HL-60/S4 treated with phorbol 12-myristate 13-acetate at 8.2 ng/mL for 4 days and 3 days (cell line): ENCODE results near the gene CNTNAP2.

Experiments used
- in situ Hi-C: fragments of 300-500 bp; cut with MboI; formaldehyde crosslinking; loops from 2 replicates; pipeline ENCODE4 v1.15.0; 2022; ENCODE audit warnings: low sequenced_read_pairs

CNTNAP2 gene

DNA sequence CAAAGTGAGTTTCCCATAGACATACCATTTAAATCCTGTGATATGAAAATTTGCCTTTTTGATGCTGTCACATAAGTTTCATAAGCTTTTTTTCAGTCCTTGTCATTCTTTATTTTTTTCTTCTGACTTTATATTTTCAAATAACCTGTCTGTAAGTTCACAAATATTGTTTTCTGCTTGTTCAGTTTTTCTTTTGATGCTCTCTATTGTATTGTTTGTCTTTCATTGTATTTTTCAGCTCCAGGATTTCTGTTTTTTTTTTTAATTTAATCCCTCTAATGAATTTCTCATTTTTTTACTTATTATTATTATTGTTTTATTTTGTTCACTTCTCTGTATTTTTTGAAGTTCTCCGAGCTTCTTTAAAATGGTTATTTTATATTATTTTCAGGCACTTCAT lies 623.4 kb downstream of the CNTNAP2 start:
- in situ Hi-C loops: no loop called here

DNA sequence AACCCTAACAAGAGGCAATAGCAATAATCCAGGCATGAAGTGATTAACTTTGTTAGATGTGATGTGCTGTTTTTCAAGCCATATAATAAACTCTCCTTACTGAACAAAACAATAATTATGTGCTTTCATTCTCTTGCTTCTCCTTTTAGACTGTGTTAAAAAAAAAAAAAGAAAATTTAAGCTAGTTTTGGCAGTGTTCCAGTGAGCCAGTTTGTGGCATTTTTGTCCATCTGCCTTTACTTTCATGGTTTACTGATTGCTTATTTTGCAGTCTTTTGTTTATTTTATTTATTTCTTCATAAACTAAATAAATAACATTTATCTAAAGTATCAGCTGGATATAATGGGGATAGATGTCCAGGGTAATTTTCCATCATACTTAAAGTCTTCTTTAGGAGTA lies 625.3 kb downstream of the CNTNAP2 start:
- in situ Hi-C loops: no loop called here

DNA sequence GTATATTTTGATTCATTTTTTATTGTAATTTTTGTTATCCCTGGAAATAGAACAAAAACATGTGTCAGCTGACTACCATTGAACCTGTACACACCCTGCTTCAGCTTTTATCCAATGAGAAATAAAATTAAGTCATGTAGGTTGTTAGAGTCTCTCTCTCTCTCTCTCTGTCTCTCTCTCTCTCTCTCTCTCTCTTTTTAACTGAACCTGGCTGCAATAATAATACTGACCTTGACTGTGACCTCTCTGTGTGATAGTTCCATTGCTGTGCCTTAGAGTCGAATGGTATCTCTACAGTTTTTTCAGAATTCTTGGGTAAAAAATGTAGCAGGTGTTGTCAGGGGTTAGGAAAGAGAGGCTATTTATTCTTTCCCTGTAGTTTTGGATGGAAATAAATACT lies 637.8 kb downstream of the CNTNAP2 start:
- in situ Hi-C loops: no loop called here

DNA sequence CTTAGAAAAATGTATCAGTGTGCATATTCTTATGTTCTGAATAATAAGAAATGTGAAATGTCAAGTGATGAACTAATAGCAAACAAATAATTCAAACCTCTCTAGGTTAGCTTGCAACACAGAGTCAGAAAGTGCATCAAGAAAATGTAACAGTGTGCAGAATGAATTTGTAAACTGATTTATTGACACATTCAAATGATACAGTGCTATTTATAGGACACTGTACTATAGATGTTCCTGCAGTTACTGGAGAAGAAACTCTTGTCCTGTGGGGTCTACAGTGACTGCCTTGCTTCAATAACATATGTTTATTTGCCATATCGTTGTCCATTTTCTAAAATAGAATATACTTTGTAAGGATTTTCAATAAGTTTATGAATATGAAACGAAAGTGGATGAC lies 639.0 kb downstream of the CNTNAP2 start:
- in situ Hi-C loops: no loop called here

DNA sequence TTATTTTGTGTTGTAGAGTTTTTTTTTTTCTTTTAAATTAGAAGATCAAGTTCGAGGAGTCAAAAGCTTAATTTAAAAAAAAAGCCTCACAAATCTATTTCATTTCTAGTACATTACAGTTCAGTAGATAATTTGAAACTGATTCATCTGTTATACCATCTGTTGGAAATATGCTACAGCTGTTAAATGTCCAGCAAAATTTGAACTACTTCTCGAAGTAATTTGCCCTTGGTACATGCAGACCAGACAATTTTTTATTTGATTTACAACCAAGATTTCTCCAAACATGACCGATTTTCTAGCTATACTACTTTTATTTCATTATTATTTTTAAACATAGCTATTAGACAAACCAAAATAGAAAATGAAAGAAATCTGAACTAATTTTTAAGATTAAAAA lies 647.9 kb downstream of the CNTNAP2 start:
- in situ Hi-C loops: no loop called here

DNA sequence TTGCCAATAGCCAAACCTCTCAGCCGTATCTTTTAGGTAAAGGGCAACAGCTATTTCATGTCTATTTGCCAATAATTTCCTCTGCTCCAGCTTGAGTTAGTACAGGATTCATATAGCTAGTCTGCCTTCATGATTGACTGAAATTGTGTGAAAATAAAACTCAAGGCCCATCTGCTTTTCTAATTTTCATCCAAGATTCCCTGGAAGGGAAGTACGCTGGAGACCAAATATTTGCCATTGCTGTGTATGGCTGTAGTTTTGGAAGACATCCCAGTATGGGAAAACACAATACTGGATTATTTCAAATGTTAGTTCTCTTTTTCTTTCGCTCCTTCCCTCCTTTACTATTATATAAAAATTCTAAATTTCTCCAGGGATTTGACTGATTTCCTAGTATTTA lies 652.4 kb downstream of the CNTNAP2 start:
- in situ Hi-C loops: no loop called here

DNA sequence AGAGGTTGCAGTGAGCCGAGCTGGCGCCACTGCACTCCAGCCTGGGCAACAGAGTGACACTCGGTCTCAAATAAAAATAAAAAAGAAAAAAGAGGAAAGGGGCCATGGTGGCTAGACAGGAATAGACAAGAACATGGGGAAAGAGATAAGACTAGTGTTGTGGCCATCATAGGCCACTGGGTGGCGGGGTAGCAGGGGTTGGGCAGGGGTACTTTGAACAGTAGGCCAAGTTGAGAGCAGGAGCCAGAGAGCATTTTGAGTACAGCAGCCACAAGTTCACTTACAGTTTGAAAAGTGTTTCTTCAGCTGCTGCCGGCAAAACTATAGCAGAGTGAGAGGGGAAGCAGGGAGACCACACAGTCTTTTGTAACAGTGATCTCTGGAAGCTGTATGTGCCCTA lies 656.0 kb downstream of the CNTNAP2 start:
- in situ Hi-C loops: no loop called here

DNA sequence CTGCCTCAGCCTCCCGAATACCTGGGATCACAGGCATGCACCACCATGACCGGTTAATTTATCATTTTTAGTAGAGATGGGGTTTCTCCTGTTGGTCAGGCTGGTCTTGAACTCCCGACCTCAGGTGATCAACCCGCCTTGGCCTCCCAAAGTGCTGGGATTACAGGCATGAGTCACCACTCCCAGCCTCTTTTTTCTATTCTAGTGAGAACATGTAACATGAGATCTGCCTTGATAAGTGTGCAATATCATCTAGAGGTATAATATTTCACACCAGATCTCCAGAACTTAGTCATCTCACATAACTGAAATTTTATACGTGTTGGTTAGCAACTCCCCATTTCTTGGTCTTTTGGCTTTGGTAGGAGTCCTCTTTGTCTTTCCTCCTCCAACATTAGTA lies 656.9 kb downstream of the CNTNAP2 start:
- in situ Hi-C loops: no loop called here

DNA sequence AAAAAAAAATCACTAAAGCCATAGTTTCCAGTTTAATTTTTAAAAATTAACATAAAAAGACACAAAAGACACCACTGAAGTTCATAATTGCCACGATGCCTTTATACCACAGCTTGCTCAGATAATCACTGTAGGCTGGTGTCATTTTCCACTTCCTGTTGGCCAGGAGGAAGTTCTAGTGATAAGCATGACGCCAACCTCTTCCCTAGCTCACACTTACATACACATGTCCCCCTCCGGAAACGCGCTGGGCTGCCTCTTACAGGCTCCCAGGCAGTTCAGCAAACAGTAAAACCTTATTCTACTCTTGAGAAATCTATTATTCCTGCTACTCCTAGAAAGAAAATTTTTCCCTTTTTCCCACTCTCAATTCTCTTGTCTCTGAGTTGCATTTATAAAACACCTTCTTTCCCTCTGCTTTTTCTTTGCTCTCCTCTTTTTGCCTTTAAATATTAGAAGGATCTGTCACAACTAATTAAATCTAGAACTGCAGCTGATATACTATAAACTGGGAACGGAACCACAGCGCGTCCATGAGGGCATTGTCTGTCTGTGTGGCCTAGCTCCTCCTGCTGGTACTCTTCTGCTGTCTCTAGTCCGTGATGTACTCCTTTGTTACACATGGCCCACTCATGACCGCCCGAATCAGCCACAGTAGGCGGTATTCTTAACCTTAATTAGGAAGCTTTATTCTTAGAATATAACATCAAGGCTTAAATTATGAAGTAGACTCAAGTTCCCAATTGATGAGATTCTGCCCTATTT lies 664.9 kb downstream of the CNTNAP2 start:
- in situ Hi-C loops: no loop called here

DNA sequence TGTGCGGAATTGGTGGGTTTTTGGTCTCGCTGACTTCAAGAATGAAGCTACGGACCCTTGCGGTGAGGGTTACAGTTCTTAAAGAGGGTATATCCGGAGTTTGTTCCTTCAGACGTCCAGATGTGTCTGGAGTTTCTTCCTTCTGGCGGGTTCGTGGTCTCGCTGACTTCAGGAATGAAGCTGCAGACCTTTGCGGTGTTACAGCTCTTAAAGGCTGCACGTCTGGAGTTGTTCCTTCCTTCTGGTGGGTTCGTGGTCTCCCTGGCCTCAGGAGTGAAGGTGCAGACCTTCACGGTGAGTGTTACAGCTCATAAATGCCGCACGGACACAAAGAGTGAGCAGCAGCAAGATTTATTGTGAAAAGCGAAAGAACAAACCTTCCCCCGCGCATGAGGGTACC lies 670.7 kb downstream of the CNTNAP2 start:
- in situ Hi-C loops: no loop called here

DNA sequence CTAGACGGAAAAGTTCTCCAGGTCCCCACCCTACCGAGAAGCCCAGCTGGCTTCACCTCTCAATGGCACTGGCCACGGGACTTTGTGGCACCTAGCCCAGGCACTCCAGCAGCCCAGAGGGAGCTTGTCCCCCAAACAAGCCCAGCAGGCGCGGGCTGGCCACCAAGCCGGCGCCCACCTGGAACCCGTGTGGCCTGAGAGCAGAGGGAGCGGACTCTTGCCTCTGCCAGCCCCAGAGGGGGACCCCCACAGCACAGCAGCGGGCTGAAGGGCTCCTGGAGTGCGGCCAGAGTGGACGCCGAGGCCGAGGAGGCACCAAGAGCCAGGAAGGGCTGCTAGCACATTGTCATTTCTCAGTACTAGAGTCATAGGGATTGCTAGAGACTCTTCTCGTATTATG lies 671.4 kb downstream of the CNTNAP2 start:
- in situ Hi-C loops: no loop called here

DNA sequence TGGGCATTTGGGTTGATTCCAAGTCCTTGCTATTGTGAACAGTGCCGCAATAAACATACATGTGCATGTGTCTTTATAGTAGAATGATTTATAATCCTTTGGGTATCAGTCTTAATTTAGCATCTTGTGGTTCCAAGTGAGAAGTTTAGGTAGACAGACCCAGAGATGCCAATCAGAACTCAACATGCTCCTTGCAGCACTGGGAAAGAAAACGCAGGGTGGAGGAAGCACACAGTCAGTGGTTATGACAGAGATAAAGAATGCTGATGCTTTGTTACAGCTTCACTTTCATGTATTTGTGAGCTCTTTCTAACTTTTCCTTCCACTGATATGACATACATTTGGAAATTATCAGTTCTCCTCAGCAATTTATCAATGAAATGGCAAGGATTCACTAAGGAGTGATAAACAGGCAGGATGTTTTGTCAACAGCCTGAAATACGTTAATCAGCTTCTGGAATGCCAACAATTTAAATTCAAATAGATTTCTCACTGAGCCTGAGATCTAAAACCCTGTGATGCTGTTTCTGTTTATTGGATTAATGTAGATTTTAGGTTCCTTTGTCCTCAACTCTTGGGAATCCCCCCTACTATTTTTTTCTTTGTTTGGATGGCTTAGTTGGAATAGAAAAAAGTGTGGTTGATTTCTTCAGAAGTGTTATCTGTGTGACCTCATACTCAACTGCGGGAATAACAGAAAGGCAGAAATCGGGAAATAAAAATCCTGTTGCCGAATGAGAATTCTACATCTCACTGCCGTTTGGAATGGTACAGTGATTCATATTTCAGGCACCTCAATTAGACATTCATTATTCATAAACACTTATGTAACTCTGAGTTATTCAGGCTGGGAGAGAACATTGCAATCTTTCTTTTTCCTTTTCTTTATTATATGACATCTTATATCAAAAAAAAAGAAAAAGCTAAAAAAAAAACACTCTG lies 675.0 kb downstream of the CNTNAP2 start:
- in situ Hi-C loops: no loop called here

DNA sequence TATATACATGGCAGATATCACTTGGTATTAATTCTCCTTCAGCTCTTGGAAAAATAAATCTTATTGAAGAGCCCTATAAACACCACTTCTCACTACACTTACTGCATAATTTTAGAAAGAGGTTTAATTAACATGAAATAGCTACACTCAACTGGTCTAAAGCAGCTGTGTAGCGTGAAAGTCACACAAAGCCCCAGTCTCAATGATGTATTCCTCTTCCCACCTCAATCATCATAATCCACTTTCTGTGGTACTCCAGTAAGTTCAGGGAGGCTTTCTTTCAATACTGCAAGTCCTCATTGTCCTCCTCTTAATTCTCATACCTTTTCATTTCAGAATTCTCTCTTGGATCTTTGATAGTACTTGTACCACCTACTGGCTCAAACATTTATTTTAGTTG lies 688.0 kb downstream of the CNTNAP2 start:
- in situ Hi-C loops: no loop called here

DNA sequence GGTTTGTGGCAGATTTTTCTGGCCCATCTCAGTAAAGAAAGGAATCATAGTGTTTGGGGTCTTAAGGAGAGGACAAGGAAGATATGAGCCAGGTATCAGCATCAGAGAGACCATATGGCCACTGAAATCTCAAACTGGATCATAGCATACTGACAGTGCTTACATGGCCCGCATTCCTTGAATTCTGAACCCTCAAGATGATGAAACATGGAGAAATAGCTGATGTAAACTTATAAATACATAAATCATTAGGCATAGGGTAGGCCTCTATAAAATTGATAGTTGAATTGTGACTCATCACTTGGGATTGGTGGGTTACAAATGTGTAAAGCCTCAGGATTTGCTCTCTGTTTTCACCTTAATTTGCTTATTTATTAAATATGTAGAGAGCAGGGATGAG lies 688.5 kb downstream of the CNTNAP2 start:
- in situ Hi-C loops: no loop called here

DNA sequence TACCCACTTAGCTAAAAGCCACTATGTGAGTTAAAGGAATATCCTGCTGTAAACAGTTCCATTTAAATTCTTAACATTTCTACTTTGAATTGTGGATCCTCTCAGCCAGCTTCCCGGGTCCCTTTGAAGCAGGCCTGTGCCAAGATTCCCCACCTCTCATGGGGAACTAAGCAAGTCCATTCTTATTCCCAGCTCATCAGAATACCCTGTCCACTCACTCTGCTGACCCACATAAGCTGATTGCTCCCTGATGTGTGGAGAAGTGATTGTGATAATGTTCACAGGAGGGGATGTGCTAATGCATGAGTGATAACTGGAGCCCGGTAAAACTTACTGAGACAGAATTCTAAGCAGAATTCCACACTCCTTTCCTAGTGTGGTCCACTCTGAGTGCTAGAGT lies 709.7 kb downstream of the CNTNAP2 start:
- in situ Hi-C loops: no loop called here

DNA sequence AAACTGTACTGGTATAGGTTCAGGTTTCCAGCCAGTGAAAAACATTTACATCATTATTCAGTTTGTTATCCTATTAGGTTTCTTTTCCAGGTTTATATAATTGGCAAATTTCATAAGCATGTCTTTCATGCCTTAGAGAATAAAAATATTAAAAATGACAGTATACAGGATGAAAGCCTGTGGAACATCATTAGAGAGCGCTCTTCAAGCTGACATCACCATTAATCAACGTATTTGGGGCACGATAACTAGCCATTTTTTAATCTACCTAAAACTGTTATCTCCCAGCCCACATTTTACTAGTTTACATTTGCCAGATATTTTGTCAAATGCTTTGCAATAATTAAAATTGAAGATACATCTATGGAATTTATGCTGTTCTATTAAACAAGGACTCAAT lies 714.1 kb downstream of the CNTNAP2 start:
- in situ Hi-C loops: no loop called here

DNA sequence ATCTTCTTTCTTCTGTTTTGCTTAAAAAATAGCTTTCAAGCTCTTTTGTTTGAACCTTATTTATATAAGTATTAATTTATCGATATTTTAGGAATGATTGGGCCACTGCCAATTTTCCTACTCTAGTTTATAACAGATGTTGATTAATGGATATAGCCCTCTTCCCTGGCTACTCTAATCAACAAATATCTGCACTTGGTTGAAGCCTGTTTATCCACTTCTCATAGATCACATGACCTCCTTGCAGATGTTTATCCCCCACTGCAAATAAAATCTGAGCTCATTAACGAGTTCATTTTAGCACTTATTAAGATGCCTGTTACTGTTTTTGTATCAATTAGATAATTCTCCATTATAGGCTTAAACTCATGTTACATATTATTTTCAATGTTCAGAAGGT lies 715.3 kb downstream of the CNTNAP2 start:
- in situ Hi-C loops: no loop called here

DNA sequence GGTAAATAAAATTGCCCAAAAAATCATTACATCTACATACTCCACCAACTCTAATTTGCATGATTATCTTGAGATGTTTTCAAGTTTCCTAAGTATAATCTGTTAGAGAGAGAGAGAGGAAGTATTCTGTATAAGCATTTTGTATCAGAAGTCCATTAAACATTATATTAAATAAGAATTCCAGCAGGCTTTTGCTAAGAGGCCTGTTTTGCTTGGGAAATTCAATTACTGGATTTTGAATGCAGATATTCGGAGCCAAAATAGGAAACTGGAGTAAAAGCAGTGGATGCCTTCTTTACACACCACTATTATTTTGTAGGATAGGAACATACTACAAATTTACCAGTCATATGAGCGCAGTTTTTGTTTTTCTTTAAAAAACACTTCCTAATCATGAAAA lies 727.8 kb downstream of the CNTNAP2 start:
- in situ Hi-C loops: no loop called here

DNA sequence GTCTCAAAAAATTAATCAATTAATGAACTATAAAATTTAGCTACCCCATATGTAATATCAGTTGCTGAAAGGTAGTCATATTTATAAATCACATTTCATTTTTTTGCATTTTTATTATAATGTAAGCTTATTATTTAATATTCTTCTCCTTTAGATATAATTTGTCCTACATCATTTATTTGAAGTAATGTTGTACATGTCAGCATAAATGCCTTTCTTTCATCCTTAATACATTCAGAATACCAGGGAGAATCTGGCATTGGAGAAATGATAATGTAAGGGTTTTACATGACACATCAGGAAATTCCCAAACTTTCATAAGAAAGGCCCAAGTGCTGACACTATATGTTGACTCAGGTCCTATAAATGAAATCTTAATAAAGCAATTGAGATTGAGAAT lies 742.1 kb downstream of the CNTNAP2 start:
- in situ Hi-C loops: no loop called here

DNA sequence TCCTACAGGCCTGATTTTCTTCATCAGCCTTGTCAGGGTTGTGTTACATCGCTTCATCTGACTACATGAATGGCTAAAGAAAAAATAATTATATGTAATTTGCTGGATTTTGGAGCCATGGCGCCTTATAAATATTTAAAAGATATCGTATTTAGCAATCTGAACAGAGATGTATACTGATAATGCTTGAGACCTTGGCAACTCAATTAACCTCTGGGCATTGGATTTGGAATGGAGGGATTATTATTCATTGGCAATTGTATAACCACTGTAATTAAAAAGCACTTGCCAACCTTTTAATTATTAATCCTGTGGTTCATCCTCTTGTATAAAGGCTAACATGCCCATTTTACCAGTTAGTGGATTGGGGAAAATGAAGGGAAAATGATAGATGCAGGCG lies 745.1 kb downstream of the CNTNAP2 start:
- in situ Hi-C loops: no loop called here

DNA sequence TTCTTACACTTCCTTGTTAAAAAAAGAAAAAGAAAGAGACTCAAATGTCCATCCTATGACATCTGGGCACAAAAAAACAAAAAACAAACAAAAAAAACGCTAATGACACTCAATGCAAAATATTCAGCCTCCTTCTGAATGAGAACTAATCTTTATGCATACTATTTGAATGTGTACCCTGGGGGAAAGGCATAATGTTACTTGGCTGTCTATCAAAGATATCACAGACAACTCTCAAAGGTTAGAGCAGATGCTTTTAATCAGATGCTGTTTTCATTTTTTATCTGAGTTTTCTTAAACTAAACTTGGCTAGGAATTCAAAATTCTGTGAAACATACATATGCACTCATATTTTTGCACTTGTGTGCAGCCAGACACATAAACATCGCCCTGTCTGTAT lies 745.8 kb downstream of the CNTNAP2 start:
- in situ Hi-C loops: no loop called here

DNA sequence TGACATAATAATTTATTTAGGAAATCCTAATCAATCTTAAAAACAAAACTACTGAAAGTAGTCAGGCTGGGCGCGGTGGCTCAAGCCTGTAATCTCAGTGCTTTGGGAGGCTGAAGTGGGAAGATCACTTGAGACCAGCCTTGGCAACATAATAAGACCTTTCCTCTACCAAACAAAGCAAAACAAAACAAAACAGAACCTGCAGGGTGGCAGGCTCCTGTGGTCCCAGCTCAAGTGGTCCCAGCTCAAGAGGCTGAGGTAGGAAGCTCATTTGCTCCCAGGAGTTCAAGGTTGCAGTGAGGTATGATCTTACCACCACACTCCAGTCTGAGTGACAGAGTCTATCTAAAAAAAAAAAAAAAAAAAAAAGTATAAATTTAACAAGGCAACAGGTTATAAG lies 748.0 kb downstream of the CNTNAP2 start:
- in situ Hi-C loops: no loop called here
